HepG2 (cell line): Measurements from ENCODE around the gene HARS2. TPM values are rescaled to one million over a fixed set of nuclear protein-coding genes. Genes with fewer than 3 reads are reported as not detected.

ENCODE experiments used
- ATAC-seq: fragments of 200-7000 bp; cut with Tn5 transposase; 3 replicates; pipeline ENCODE4 v1.9.1; 2020; ENCODE audit warnings: mild to moderate bottlenecking, moderate library complexity
- BruUV-seq: library from RNA; stranded (reverse); fragments of 400-500 nt; replicated peaks from 2 replicates; lab custom pipeline; 2021; lab: Mats Ljungman, UMichigan
- CTCF ChIA-PET: fragments of 300-600 bp; formaldehyde crosslinking; extraction: SDS; loops from one replicate; lab custom pipeline; 2021; ENCODE audit warnings: low total read pairs, inconsistent platforms, low intra/inter-chr PET ratio; lab: Yijun Ruan, JAX
- POLR2A ChIA-PET: fragments of 350-600 bp; sonication (Branson Sonifier 250); formaldehyde crosslinking; loops from one replicate; lab custom pipeline; 2020; ENCODE audit warnings: antibody characterized with exemption, inconsistent platforms; lab: Yijun Ruan, JAX
- DNase-seq: peaks from one replicate; pipeline ENCODE4 v3.0.0-alpha.2; 2015; ENCODE audit warnings: low spot score
- FAIRE-seq: peaks from 3 replicates; lab custom pipeline; 2011; peaks lifted over from hg19 to GRCh38; lab: Jason Lieb, UNC
- H2AFZ ChIP-seq: one replicate; pipeline ENCODE4 v1.6.1; 2011; ENCODE audit warnings: low read length, inconsistent platforms
- H3K27ac ChIP-seq: fragments of 300-600 bp; 3 replicates; pipeline ENCODE4 v1.8.0; 2011; ENCODE audit warnings: mixed run types, mild to moderate bottlenecking, mixed read lengths, low read length, inconsistent platforms; ENCODE audit not compliant: insufficient read depth; ENCODE audit errors: extremely low read length
- H3K27me3 ChIP-seq, 2 experiments: fragments of 200-600 bp in 1 of 2; 2 replicates in 1 of 2; 3 replicates in 1 of 2; pipeline versions ENCODE4 v1.6.0 to v1.8.0; 2011; ENCODE audit warnings: low read length in 2 of 2, mild to moderate bottlenecking in 2 of 2, moderate library complexity in 2 of 2, inconsistent platforms in 1 of 2; ENCODE audit not compliant: insufficient read depth in 2 of 2, control insufficient read depth in 1 of 2
- H3K36me3 ChIP-seq, 2 experiments: fragments of 200-600 bp in 1 of 2; replicated peaks in 1 of 2; 2 replicates in 1 of 2; 3 replicates in 1 of 2; pipeline versions ENCODE4 v1.5.1 to v1.8.0; 2011; ENCODE audit warnings: low read length in 2 of 2, inconsistent platforms in 1 of 2; ENCODE audit not compliant: insufficient read depth in 2 of 2, control insufficient read depth in 1 of 2
- H3K4me1 ChIP-seq: 2 replicates; pipeline ENCODE4 v1.5.1; 2012; ENCODE audit warnings: low read length, inconsistent platforms; ENCODE audit not compliant: insufficient read depth
- H3K4me2 ChIP-seq: 2 replicates; pipeline ENCODE4 v1.6.0; 2011; ENCODE audit warnings: low read depth, low read length, inconsistent platforms
- H3K4me3 ChIP-seq, 3 experiments: fragments of 200-600 bp in 1 of 3; sonication (generic), shearing (Covaris generic) in 1 of 3; replicated peaks in 1 of 3; 2 replicates each; pipeline ENCODE4 v1.5.1; 2011 to 2016; ENCODE audit warnings: low read length in 3 of 3, inconsistent platforms in 2 of 3, low read depth in 2 of 3, mild to moderate bottlenecking in 2 of 3, control low read depth in 1 of 3, mixed read lengths in 1 of 3; ENCODE audit not compliant: insufficient read depth in 1 of 3
- H3K79me2 ChIP-seq: one replicate; pipeline ENCODE4 v1.6.1; 2011; ENCODE audit warnings: low read length, inconsistent platforms; ENCODE audit not compliant: insufficient read depth
- H3K9ac ChIP-seq: 2 replicates; pipeline ENCODE4 v1.6.0; 2011; ENCODE audit warnings: mild to moderate bottlenecking, low read depth, low read length, inconsistent platforms; ENCODE audit not compliant: insufficient read depth
- H3K9me3 ChIP-seq: 2 replicates; pipeline ENCODE4 v1.5.1; 2012; ENCODE audit warnings: mild to moderate bottlenecking, low read length
- H4K20me1 ChIP-seq: 2 replicates; pipeline ENCODE4 v1.6.0; 2011; ENCODE audit warnings: inconsistent platforms, mild to moderate bottlenecking, low read length, moderate library complexity; ENCODE audit not compliant: insufficient read depth
- AGO1 ChIP-seq: fragments of 200-400 bp; formaldehyde crosslinking; IDR thresholded peaks from 2 replicates; pipeline ENCODE4 v1.6.1; 2017; ENCODE audit warnings: mild to moderate bottlenecking, low read depth, low read length, moderate library complexity; ENCODE audit not compliant: poor library complexity, severe bottlenecking
- AGO2 ChIP-seq: fragments of 200-400 bp; formaldehyde crosslinking; optimal IDR thresholded peaks from 2 replicates; pipeline ENCODE3; 2017; ENCODE audit warnings: mild to moderate bottlenecking, low read depth, low read length, moderate library complexity
- AHDC1 ChIP-seq: sonication (generic); formaldehyde crosslinking; IDR thresholded peaks from 2 replicates; pipeline ENCODE4 v1.5.1; 2020; ENCODE audit warnings: mild to moderate bottlenecking, missing genetic modification reagents, borderline replicate concordance
- ELF4 ChIP-seq: sonication (generic); formaldehyde crosslinking; IDR thresholded peaks from 2 replicates; pipeline ENCODE4 v1.5.0; 2020; ENCODE audit warnings: missing genetic modification reagents, mild to moderate bottlenecking, moderate library complexity, borderline replicate concordance
- FOXM1 ChIP-seq: sonication (generic); formaldehyde crosslinking; IDR thresholded peaks from 2 replicates; pipeline ENCODE4 v1.5.0; 2020; ENCODE audit warnings: missing genetic modification reagents
- HNF1B ChIP-seq: sonication (generic); formaldehyde crosslinking; IDR thresholded peaks from 2 replicates; pipeline ENCODE4 v1.5.1; 2020; ENCODE audit warnings: mild to moderate bottlenecking, moderate library complexity, missing genetic modification reagents
- RBFOX2 ChIP-seq: fragments of 200-400 bp; formaldehyde crosslinking; IDR thresholded peaks from 2 replicates; pipeline ENCODE4 v1.6.1; 2017; ENCODE audit warnings: low read depth, mild to moderate bottlenecking, low read length
- SNAPC2 ChIP-seq: sonication (generic); formaldehyde crosslinking; IDR thresholded peaks from 2 replicates; pipeline ENCODE4 v1.8.1; 2022; ENCODE audit warnings: mild to moderate bottlenecking, missing genetic modification reagents
- ZNF10 ChIP-seq: sonication (generic); formaldehyde crosslinking; IDR thresholded peaks from 2 replicates; pipeline ENCODE4 v1.4.0; 2020; ENCODE audit warnings: mild to moderate bottlenecking, low read depth, missing genetic modification reagents, borderline replicate concordance
- ZNF280B ChIP-seq: sonication (generic); formaldehyde crosslinking; IDR thresholded peaks from 2 replicates; pipeline ENCODE4 v1.5.0; 2020; ENCODE audit warnings: missing genetic modification reagents, mild to moderate bottlenecking, borderline replicate concordance
- ZNF629 ChIP-seq: sonication (generic); formaldehyde crosslinking; conservative IDR thresholded peaks from 2 replicates; pipeline ENCODE4 v1.5.0; 2020; ENCODE audit warnings: missing genetic modification reagents
- ZUFSP ChIP-seq: sonication (generic); formaldehyde crosslinking; IDR thresholded peaks from 2 replicates; pipeline ENCODE4 v1.9.0; 2021; ENCODE audit warnings: missing genetic modification reagents, mild to moderate bottlenecking, borderline replicate concordance
- WGBS: methylation state at CpG from one replicate; pipeline ENCODE4 v1.1.6; 2017; ENCODE audit warnings: low lambda C conversion rate; 5-methylcytosine and 5-hydroxymethylcytosine counted together
- in situ Hi-C: cut with HindIII; loops from 2 replicates; pipeline ENCODE4 v1.10.0; 2017; ENCODE audit warnings: low pct_unique_long_range_greater_than_20kb; ENCODE audit not compliant: extremely low pct_ligation_motif_present
- intact Hi-C: fragments of 100-400 bp; cut with micrococcal nuclease; formaldehyde crosslinking; loops from one replicate; pipeline ENCODE4 v1.10.0; 2022; ENCODE audit not compliant: unreplicated experiment
- polyA plus RNA-seq, 8 experiments: library from polyadenylated mRNA; depleted of rRNA in 3 of 8; stranded (reverse) in 7 of 8; unstranded in 1 of 8; fragments of >200 nt; fragmentation: Illumina TruSeq in 4 of 8; extraction: Trizol in 4 of 8; gene quantifications; 2 replicates each; pipeline versions ENCODE4 v1.2.1 to v1.2.3, GENCODE V29; 2011 to 2016; ENCODE audit warnings: low read depth in 4 of 8, missing spikeins in 1 of 8, mixed read lengths in 1 of 8; ENCODE audit not compliant: insufficient read depth in 1 of 8
- total RNA-seq, 5 experiments: library from RNA; depleted of rRNA; stranded (reverse); fragments of >200 nt; fragmentation: Illumina TruSeq; extraction: Trizol; gene quantifications; 2 replicates each; pipeline ENCODE4 v1.2.3, GENCODE V29; 2016; ENCODE audit warnings: low read depth in 1 of 5

HARS2 gene
- total and polyA plus RNA-seq, 2 of the 13 experiments (the other 11 are each of a cell fraction or from before 2014, with no cell fraction given): 17.9 to 25.8 TPM

GRCh38 chr5:140672455-140673186, 18.6 kb upstream of the HARS2 start:
- Histone ChIP-seq H3K9ac (no peak overlapping the region), H3K4me3 (no peak overlapping the region), H2AFZ (no peak overlapping the region), H3K27me3 (no peaks in the 10 kb centered on the region), H3K79me2 (no peaks in the 10 kb centered on the region), H4K20me1 (no peaks in the 10 kb centered on the region), H3K4me1 (no peaks in the 10 kb centered on the region), H3K4me2 (no peak overlapping the region), H3K27ac (no peak overlapping the region), H3K36me3 (peaks cover 34 to 63% of the 10 kb centered on the region in 2 experiments; a peak in 4 of 5 replicates), H3K9me3 (no peaks in the 10 kb centered on the region)
- ChIA-PET CTCF (no interaction called here), POLR2A (no interaction called here)
- in situ Hi-C loops (no loop called here), intact Hi-C loops (no loop called here)
- DNase-seq (no peak), ATAC-seq (peak; percentile 10), FAIRE-seq (no peak)
- 99% methylated on average over 52 of the region's 70 CpGs for WGBS
- BruUV-seq: no TSS peak
- TF ChIP-seq ZNF10 (CRISPR knock-in tag) (no peak), ELF4 (CRISPR knock-in tag) (no peak), FOXM1 (CRISPR knock-in tag) (no peak), ZNF629 (CRISPR knock-in tag) (0 out of 2 replicates have a peak, but pooled peaks have one; percentile 31), AGO1 (peak; percentile 69), RBFOX2 (peak; percentile 57), ZNF280B (CRISPR knock-in tag) (no peak), AGO2 (peak; percentile 67), SNAPC2 (CRISPR knock-in tag) (no peak), AHDC1 (no peak), HNF1B (CRISPR knock-in tag) (no peak), ZUFSP (CRISPR knock-in tag) (no peak)
